Measurements from ENCODE around the gene ATP2B2. TPM values are rescaled to one million over a fixed set of nuclear protein-coding genes. Genes with fewer than 3 reads are reported as not detected.

ATP2B2 gene
- polyA plus RNA-seq, 3 donors, result not detected

DNA sequence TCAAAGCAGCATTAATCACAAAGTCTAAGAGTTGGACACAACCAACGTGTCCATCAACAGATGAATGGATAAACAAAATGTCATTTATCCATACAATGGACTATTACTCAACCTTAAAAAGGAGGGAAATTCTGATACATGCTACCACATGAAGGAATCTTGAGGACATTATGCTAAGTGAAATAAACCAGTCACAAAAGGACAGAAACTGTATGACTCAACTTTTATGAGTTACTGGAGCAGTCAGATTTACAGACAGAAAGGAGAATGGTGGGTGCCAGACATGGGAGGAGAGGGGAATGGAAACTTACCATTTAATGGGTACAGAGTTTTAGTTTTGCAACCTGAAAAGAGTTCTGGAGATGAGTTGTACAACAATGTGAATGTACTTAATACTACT lies 141.5 kb downstream of the ATP2B2 start:
- intact Hi-C loops (cut with micrococcal nuclease), result no loop called here
- no peaks in the 10 kb centered on the region for H3K4me1 Mint-ChIP-seq
- TF ChIP-seq, protein P1, sequence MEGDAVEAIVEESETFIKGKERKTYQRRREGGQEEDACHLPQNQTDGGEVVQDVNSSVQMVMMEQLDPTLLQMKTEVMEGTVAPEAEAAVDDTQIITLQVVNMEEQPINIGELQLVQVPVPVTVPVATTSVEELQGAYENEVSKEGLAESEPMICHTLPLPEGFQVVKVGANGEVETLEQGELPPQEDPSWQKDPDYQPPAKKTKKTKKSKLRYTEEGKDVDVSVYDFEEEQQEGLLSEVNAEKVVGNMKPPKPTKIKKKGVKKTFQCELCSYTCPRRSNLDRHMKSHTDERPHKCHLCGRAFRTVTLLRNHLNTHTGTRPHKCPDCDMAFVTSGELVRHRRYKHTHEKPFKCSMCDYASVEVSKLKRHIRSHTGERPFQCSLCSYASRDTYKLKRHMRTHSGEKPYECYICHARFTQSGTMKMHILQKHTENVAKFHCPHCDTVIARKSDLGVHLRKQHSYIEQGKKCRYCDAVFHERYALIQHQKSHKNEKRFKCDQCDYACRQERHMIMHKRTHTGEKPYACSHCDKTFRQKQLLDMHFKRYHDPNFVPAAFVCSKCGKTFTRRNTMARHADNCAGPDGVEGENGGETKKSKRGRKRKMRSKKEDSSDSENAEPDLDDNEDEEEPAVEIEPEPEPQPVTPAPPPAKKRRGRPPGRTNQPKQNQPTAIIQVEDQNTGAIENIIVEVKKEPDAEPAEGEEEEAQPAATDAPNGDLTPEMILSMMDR (IDR thresholded peaks at IDR 0.05), result no peak
- no peak overlapping the region for H3K9ac ChIP-seq (ENCODE audit: insufficient read depth, low read length, poor library complexity, severe bottlenecking)
- no peak overlapping the region for H3K4me2 ChIP-seq (replicated peaks; ENCODE audit: extremely low read depth, low read length, poor library complexity, severe bottlenecking)
- H3K4me3 ChIP-seq (replicated peaks in 1 of 3; ENCODE audit: low read depth in 2 of 3, low read length in 3 of 3), result no peak overlapping the region
- no CpG with 5 or more reads among the region's 1 CpG for WGBS (ENCODE audit: insufficient coverage)
- no peaks in the 10 kb centered on the region for H4K20me1 ChIP-seq (ENCODE audit: insufficient read depth, low read length)
- H3K27me3 ChIP-seq (ENCODE audit: control insufficient read depth in 2 of 2, insufficient read depth in 2 of 2, low read length in 2 of 2), result no peaks in the 10 kb centered on the region
- H2AFZ ChIP-seq (ENCODE audit: insufficient read depth, low read depth, low read length, poor library complexity, severe bottlenecking), result no peak overlapping the region
- peaks cover 0 to 7% (median 4%) of the 10 kb centered on the region in 3 donors for H3K27me3 Mint-ChIP-seq (ENCODE audit: low read depth in 3 of 3)
- no peaks in the 10 kb centered on the region for H3K79me2 ChIP-seq (ENCODE audit: insufficient read depth, low read length)
- no peaks in the 10 kb centered on the region for H3K4me1 ChIP-seq (ENCODE audit: control insufficient read depth in 1 of 2, insufficient read depth in 2 of 2, low read length in 2 of 2)
- H3K9me3 Mint-ChIP-seq, result peaks cover 0 to 12% (median 6%) of the 10 kb centered on the region in 7 donors
- no peaks in the 10 kb centered on the region for H3K9me3 ChIP-seq (replicated peaks in 1 of 2; ENCODE audit: control insufficient read depth in 1 of 2, insufficient read depth in 1 of 2, low read length in 2 of 2)
- H3K4me3 Mint-ChIP-seq, result no peak overlapping the region
- DNase-seq, result no peak
- no peaks in the 10 kb centered on the region for H3K36me3 ChIP-seq (replicated peaks in 1 of 2; ENCODE audit: control insufficient read depth in 1 of 2, insufficient read depth in 2 of 2, low read length in 2 of 2)
- H3K27ac Mint-ChIP-seq, result no peak overlapping the region
- no peak overlapping the region for H3K27ac ChIP-seq (ENCODE audit: low read depth in 1 of 2, low read length in 2 of 2)
- no peaks in the 10 kb centered on the region for H3K36me3 Mint-ChIP-seq

- no peak for DNase-seq
- Histone ChIP-seq H2AFZ (ENCODE audit: insufficient read depth, low read depth, low read length, poor library complexity, severe bottlenecking) (no peak overlapping the region), H3K9ac (ENCODE audit: insufficient read depth, low read length, poor library complexity, severe bottlenecking) (no peak overlapping the region), H3K4me3 (replicated peaks in 1 of 3; ENCODE audit: low read depth in 2 of 3, low read length in 3 of 3) (no peak overlapping the region), H3K36me3 (replicated peaks in 1 of 2; ENCODE audit: control insufficient read depth in 1 of 2, insufficient read depth in 2 of 2, low read length in 2 of 2) (no peaks in the 10 kb centered on the region), H3K9me3 (replicated peaks in 1 of 2; ENCODE audit: control insufficient read depth in 1 of 2, insufficient read depth in 1 of 2, low read length in 2 of 2) (no peaks in the 10 kb centered on the region), H3K79me2 (ENCODE audit: insufficient read depth, low read length) (no peaks in the 10 kb centered on the region), H3K4me2 (replicated peaks; ENCODE audit: extremely low read depth, low read length, poor library complexity, severe bottlenecking) (no peak overlapping the region), H3K4me1 (ENCODE audit: control insufficient read depth in 1 of 2, insufficient read depth in 2 of 2, low read length in 2 of 2) (peaks cover 4 to 6% of the 10 kb centered on the region in 2 donors), H3K27ac (ENCODE audit: low read depth in 1 of 2, low read length in 2 of 2) (no peak overlapping the region), H4K20me1 (ENCODE audit: insufficient read depth, low read length) (no peaks in the 10 kb centered on the region), H3K27me3 (ENCODE audit: control insufficient read depth in 2 of 2, insufficient read depth in 2 of 2, low read length in 2 of 2) (no peaks in the 10 kb centered on the region)
- WGBS (ENCODE audit: insufficient coverage), result 70% methylated on average over 5 of the region's 5 CpGs
- TF ChIP-seq, protein P1 (IDR thresholded peaks at IDR 0.05), result no peak
- peaks cover 10% of the 10 kb centered on the region for H3K4me1 Mint-ChIP-seq
- no peak overlapping the region for H3K27ac Mint-ChIP-seq
- H3K4me3 Mint-ChIP-seq, result no peak overlapping the region
- no peaks in the 10 kb centered on the region for H3K36me3 Mint-ChIP-seq
- H3K27me3 Mint-ChIP-seq (ENCODE audit: low read depth in 3 of 3), result peaks cover 0 to 5% (median 4%) of the 10 kb centered on the region in 3 donors
- peaks cover 0 to 12% (median 6%) of the 10 kb centered on the region in 7 donors for H3K9me3 Mint-ChIP-seq
- intact Hi-C loops (cut with micrococcal nuclease), result no loop called here
These were observed 144.0 kb downstream of the ATP2B2 start for GRCh38 chr3:10361375-10361774.
